Activated T-cell treated with anti-CD3 and anti-CD28 coated beads for 1 hour (primary cell): ENCODE results near the gene SPTLC3.

Source experiments
- DNase-seq: peaks from one replicate; pipeline ENCODE4 v3.0.0-alpha.2; 2020; ENCODE audit warnings: low read depth

The SPTLC3 gene

GRCh38 chr20:13099676-13100075, 90.9 kb downstream of the SPTLC3 start:
- no peak for DNase-seq

DNA sequence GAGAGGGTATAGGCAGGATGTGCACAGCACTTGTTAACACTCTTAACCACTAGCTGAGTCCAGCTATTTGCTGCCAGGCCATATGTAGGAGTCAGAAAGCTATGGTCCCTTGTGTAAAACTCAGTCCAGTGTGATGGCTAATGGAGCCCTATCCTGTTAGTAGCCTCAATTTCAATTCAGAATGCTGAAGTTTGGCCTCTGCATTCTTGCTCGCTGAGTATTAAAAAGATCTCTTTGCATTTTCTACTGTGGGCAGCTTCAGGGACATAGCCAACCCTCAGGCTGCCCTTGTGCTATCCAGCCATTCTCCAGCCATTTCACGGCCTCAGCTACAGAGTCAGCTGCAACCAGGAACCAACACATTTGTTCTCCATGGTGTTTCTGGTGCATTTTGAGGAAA, 92.5 kb downstream of the SPTLC3 start:
- no peak for DNase-seq

- no peak for DNase-seq
Measured at GRCh38 chr20:13101706-13102105, 92.9 kb downstream of the SPTLC3 start.

- no peak for DNase-seq
Measured at GRCh38 chr20:13102237-13102636, 93.5 kb downstream of the SPTLC3 start.

- no peak for DNase-seq
Measured at GRCh38 chr20:13102694-13103093, 93.9 kb downstream of the SPTLC3 start.

DNA sequence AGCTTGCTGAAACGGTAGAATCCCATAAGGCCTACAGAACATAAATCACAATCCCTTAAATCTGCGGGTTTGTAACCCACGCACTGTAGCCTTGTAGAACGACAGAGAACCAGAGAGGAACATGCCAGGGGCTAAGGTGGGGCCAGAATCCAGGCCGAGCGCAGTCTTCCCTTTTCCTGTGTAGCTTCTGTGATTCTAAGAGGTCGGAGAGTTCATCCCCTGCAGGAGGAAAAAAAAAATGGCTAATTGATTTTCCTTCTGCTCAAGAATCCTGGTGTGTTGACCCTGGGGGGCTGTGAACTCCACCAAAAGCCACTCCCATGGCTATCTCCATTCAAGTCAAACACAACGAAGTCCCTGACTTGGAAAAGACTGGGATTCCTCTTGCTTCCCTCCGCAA, 96.3 kb downstream of the SPTLC3 start:
- no peak for DNase-seq

DNA sequence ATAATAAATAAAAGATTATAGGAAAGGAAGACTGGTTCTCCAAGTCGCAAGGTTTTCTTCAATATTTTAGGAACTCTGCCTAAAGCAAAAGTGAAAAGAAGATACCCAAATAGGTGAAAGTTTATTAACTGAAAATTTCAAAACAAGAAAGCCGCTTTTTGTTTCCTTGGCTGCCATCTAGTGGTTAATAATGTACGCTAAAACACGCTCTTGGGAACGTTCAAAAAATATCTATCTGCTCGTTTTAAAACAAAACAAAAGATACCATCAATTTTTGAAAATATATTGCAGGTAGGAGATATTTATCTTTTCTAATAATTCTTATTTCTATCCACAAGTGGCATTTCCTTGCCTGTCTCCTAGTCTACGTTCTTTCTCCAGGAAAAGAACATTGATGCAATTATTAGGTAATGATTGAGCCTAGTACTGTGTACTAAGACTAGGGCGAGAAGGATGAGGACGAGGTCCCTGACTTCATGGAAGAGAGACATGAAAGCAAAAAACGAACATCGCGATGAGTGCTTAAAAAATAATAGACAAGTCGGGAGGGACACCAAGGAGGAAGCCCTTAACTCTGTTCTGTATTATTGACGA, 97.2 kb downstream of the SPTLC3 start:
- no peak for DNase-seq

DNA sequence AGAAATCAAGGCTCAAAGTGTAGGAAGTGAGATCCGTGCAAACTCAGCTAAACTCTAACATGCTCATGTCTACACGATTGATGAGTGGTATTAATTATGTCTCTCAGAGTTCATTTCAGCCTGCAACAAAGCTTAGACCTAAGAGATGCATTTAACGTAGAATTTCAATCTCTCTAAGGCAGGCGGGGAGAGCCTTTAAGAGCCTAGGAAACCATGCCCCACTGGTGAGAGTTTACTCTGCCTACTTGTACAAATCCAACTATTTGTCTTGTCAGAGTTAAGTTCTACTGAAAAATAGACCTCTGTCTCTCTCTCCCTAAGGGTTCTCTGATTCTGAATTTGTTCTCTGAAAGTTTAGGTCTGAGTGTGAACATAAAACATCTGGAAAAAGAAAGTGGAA, 100.9 kb downstream of the SPTLC3 start:
- DNase-seq = no peak

GRCh38 chr20:13110796-13111195, 102.0 kb downstream of the SPTLC3 start:
- DNase-seq = no peak

DNA sequence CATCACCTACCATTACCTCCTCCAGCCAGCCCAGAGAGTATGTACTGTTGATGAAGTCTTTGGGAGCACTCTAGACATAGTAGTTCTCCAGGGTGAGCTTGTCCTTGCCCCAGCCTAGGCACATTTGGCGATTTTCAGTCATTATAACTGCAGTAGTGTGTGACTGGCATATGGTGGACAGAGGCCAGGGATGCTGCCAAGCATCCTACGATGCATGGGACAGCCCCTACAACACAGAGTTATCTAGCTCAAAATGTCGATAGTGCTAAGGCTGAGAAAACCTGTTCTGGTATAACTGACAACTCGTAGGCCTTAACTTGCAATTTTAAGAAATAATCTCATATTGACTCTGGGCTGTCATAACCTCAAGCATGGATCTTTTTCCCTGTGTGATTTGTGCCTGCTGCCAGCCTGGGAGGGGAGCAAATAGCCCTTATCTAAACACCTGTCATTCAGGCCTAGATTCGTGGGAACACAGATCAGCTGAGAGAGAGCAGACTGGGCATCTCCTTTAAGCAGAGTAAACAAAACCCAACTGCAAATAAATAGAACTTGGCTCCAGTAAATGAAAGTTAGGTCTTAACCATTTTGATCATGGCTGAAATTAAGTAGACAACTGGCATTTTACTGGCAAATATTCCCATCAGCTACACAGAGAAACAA, 102.6 kb downstream of the SPTLC3 start:
- no peak for DNase-seq

GRCh38 chr20:13113731-13114130, 105.0 kb downstream of the SPTLC3 start:
- no peak for DNase-seq

DNA sequence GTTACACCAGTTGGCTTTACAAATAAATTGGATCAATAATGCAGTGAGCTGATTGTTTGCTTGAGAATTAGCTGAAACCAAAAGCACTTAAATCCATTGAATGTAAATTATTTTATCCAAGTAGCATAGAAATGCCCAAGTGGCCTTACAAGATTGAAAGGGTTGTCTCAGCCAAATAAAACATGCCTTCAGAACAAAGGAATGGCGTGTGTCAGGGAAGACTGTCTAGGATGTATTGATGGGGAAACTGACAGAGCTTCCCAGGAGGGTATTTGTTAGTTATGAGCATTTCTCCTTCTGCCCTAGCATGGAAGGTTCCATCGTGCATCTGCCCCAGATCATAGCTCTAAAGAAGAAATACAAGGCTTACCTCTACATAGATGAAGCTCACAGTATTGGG, 108.4 kb downstream of the SPTLC3 start:
- DNase-seq = no peak

DNA sequence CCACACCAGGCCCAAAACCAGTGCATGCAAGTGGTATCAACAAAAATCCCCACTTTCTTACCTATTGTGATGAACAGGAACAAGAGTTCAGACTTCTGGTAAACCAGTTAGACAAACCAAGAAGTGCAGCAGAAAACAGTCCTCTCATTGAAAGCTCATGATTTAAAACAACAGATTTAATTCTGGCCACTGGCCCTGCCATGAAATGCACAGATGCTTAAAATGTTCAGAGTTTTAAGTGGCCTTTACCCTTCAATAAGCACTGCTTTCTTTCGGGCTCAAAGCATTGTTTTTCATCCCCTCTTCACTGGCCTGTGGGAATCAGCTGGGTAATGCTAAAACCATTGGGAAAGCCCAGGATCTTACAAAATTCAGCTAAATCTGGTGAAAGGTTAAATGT, 109.9 kb downstream of the SPTLC3 start:
- no peak for DNase-seq

DNA sequence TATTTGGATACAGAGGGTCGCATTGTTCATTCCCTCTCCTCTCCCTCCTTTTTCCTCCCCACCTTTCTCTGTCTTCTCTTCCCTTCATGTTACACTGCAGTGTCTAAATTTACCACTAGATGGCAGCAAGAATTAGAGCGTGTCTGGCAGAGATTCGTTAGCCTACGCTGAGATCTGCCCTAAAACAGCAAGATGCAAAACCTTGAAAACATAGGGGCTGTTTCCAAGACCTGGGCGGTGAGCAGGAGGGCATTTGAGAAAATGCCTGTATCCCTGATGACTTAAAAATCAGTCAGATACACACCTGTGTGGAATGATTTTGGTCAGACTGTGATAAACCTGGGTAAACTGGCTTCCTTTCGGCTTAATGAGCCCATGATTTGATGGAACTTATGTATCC, 110.8 kb downstream of the SPTLC3 start:
- DNase-seq = peak; percentile 3

DNA sequence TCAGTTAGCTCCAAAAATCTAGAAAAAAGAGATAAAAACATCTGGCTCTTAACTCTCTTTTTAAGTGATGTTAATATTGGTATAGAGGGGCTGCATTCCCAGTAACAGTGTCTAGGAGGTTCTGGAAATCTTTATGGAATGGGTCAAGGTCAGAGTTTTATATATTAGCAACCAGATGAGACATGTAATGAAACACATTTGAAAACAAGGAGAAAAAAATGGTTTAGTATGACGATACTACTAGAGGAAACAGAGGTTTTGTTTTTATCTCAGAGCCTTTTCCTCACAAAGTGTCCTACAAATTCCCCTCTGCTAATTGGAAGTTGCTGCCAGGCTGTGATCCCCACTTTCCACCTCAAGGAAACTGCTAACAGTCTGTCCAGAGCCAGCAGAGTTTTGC, 111.7 kb downstream of the SPTLC3 start:
- DNase-seq = no peak

DNA sequence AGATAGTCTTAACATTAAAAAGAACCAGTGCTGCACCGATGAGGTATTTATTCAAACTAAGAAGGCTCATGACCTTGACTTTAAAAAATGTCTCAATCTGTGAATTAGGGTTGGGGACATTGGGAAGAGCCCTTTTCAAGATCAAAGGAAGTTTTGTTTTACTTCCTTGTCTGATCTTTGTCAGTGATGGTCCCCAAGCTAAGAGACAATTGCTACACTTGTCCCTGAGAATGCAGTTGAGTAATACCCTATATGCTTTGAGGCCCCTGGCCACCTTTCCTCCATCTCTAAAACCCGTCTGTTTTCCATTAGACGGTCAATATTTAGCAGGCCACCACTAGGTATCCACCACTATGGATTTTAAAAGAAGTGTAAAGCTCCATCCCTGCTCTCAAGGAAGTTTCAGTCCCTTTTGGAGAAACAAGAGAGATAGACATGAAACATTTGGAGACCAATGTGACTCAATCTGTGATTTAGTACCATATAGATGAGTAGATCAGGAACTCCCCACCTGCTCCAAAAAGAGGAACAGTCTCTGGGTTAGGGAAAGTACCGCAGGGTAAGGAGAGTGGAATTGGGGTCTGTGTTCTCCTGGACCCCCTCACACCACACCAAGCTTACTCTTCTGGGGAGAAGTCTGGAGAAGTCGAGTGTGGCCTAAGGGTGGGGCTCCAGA, 113.2 kb downstream of the SPTLC3 start:
- DNase-seq = no peak

GRCh38 chr20:13125486-13125885, 116.7 kb downstream of the SPTLC3 start:
- no peak for DNase-seq

GRCh38 chr20:13128173-13128572, 119.4 kb downstream of the SPTLC3 start:
- DNase-seq = no peak

DNA sequence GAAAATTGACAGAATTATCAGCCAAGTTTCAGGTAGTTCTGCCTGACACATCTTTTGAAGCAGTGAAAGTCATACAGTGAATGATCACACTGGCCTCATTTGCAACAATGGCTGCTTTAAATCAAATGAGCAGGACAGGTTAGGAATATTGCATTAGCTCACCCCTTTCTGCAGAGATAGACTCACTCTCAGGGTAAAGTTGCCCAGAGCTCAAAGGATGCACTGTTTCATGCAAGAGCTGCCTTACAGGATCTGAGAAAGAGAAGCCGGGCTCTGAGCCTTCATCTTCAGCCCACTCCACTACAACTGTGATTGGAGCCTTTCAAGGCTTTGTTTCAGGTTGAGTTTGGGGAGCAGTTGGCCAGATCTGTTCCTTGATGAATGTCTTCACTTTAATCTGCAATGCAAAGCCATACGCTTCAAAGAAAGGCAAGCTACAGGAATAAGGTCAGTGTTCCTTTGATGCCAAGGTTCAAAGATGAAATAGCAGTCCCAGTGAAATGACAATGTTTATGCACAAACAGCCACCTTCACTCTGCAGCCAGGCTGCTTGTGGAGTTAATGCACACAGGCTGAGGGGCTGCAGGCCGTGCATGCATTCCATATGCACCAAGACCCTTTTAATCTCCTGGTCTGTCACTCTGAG, 121.4 kb downstream of the SPTLC3 start:
- no peak for DNase-seq

GRCh38 chr20:13130707-13131103, 121.9 kb downstream of the SPTLC3 start:
- no peak for DNase-seq

GRCh38 chr20:13131688-13132087, 122.9 kb downstream of the SPTLC3 start:
- no peak for DNase-seq

- DNase-seq = no peak
Measured at GRCh38 chr20:13139459-13140150, 130.8 kb downstream of the SPTLC3 start.

DNA sequence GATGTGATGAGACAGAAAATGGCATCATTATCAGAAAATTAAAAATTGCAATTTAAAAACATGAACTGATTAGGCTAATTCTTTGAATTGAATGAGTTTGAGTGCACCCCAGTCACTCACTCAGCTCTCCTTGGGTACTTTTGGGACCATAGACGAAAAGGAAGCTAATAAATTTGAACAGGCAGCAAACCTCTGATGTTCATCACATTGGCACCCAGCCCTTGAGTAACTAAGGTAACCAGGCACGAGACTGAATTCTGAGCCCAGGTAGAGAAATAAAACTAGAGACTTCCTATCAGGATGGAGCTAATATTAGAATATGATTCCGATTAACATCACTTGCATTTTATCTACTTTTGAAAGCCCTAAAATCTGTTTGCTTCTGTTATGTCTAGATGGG, 131.4 kb downstream of the SPTLC3 start:
- no peak for DNase-seq
